Measurements from ENCODE around the gene DYRK1A.

The DYRK1A gene

GRCh38 chr21:37391666-37392065 lies 25.1 kb downstream of the DYRK1A start:
- peaks cover 5 to 45% of the 10 kb centered on the region in 2 donors for H3K36me3 ChIP-seq (replicated peaks in 1 of 2; ENCODE audit: control insufficient read depth in 2 of 2, insufficient read depth in 2 of 2, low read length in 2 of 2)
- peaks cover 4% of the 10 kb centered on the region for H3K79me1 ChIP-seq (ENCODE audit: low read depth, low read length)
- H3K14ac ChIP-seq (ENCODE audit: low read length): no peak overlapping the region
- no peak overlapping the region for H2BK5ac ChIP-seq (ENCODE audit: low read length)
- H3K4me1 ChIP-seq (ENCODE audit: control insufficient read depth in 2 of 2, insufficient read depth in 1 of 2, low read depth in 1 of 2, low read length in 2 of 2): peaks cover 0 to 5% of the 10 kb centered on the region in 2 donors
- H3K27ac ChIP-seq (replicated peaks; ENCODE audit: low read length): no peak overlapping the region
- no peak overlapping the region for H3K23ac ChIP-seq (ENCODE audit: low read depth, low read length, poor library complexity)
- H2AFZ ChIP-seq (ENCODE audit: low read length): no peak overlapping the region
- peaks cover 0 to 26% of the 10 kb centered on the region in 2 donors for H3K9me3 ChIP-seq (replicated peaks in 1 of 2; ENCODE audit: control insufficient read depth in 2 of 2, insufficient read depth in 1 of 2, low read depth in 1 of 2, low read length in 2 of 2)
- no peak overlapping the region for H3K9ac ChIP-seq (ENCODE audit: low read depth, low read length, poor library complexity)
- no peak overlapping the region for H3K4ac ChIP-seq (ENCODE audit: low read length)
- H2BK12ac ChIP-seq (ENCODE audit: low read length): no peak overlapping the region
- no peak overlapping the region for H3K4me2 ChIP-seq (ENCODE audit: insufficient read depth, low read length, poor library complexity, severe bottlenecking)
- WGBS, 2 donors (ENCODE audit: extremely low coverage in 2 of 2, insufficient read length in 2 of 2, insufficient replicate concordance in 1 of 2): no CpG with 5 or more reads among the region's 3 CpGs
- H2AK5ac ChIP-seq (ENCODE audit: low read depth, low read length): no peak overlapping the region
- no peak overlapping the region for H2BK120ac ChIP-seq (ENCODE audit: low read depth, low read length)
- H3K27me3 ChIP-seq (ENCODE audit: control insufficient read depth in 3 of 3, insufficient read depth in 3 of 3, low read depth in 1 of 3, low read length in 3 of 3): no peaks in the 10 kb centered on the region
- no peak overlapping the region for H4K8ac ChIP-seq (ENCODE audit: low read depth, low read length)
- no peak overlapping the region for H4K91ac ChIP-seq (ENCODE audit: low read depth, low read length, poor library complexity)
- H3K4me3 ChIP-seq (ENCODE audit: low read length in 2 of 2): no peak overlapping the region
- no peak for DNase-seq (ENCODE audit: low spot score)
- no peak overlapping the region for H3K18ac ChIP-seq (ENCODE audit: low read length)
- H2BK15ac ChIP-seq (ENCODE audit: low read length): no peak overlapping the region

DNA sequence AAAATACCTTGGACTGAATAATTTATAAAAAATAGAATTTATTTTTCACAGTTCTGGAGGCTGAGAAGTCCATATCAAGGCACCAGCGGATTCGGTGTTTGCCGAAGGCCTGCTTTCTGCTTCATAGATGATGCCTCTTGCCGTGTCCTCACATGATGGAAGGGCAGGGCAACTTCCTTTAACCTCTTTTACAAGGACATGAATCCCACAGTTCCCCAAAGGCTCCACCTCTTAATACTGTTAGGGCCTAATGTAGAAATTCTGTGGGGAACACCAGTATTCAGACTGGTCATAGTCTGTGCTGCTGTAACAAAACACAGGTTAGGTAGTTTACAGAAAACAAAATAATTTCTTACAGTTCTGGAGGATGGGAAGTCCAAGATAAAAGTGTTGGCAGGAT lies 25.9 kb downstream of the DYRK1A start:
- peaks cover 4% of the 10 kb centered on the region for H3K79me1 ChIP-seq (ENCODE audit: low read depth, low read length)
- H3K4me2 ChIP-seq (ENCODE audit: insufficient read depth, low read length, poor library complexity, severe bottlenecking): no peak overlapping the region
- H3K4me1 ChIP-seq (ENCODE audit: control insufficient read depth in 2 of 2, insufficient read depth in 1 of 2, low read depth in 1 of 2, low read length in 2 of 2): peaks cover 0 to 7% of the 10 kb centered on the region in 2 donors
- H4K91ac ChIP-seq (ENCODE audit: low read depth, low read length, poor library complexity): no peak overlapping the region
- H3K36me3 ChIP-seq (replicated peaks in 1 of 2; ENCODE audit: control insufficient read depth in 2 of 2, insufficient read depth in 2 of 2, low read length in 2 of 2): peaks cover 5 to 43% of the 10 kb centered on the region in 2 donors
- no peak overlapping the region for H2BK120ac ChIP-seq (ENCODE audit: low read depth, low read length)
- H3K27ac ChIP-seq (replicated peaks; ENCODE audit: low read length): no peak overlapping the region
- no peak for DNase-seq (ENCODE audit: low spot score)
- H3K14ac ChIP-seq (ENCODE audit: low read length): no peak overlapping the region
- H3K23ac ChIP-seq (ENCODE audit: low read depth, low read length, poor library complexity): no peak overlapping the region
- no peaks in the 10 kb centered on the region for H3K27me3 ChIP-seq (ENCODE audit: control insufficient read depth in 3 of 3, insufficient read depth in 3 of 3, low read depth in 1 of 3, low read length in 3 of 3)
- no peak overlapping the region for H3K9ac ChIP-seq (ENCODE audit: low read depth, low read length, poor library complexity)
- no peak overlapping the region for H3K4me3 ChIP-seq (ENCODE audit: low read length in 2 of 2)
- H3K4ac ChIP-seq (ENCODE audit: low read length): no peak overlapping the region
- H3K18ac ChIP-seq (ENCODE audit: low read length): no peak overlapping the region
- H2BK12ac ChIP-seq (ENCODE audit: low read length): no peak overlapping the region
- H2AK5ac ChIP-seq (ENCODE audit: low read depth, low read length): no peak overlapping the region
- WGBS, 2 donors (ENCODE audit: extremely low coverage in 2 of 2, insufficient read length in 2 of 2, insufficient replicate concordance in 1 of 2): no CpG with 5 or more reads among the region's 4 CpGs
- peaks cover 0 to 26% of the 10 kb centered on the region in 2 donors for H3K9me3 ChIP-seq (replicated peaks in 1 of 2; ENCODE audit: control insufficient read depth in 2 of 2, insufficient read depth in 1 of 2, low read depth in 1 of 2, low read length in 2 of 2)
- H4K8ac ChIP-seq (ENCODE audit: low read depth, low read length): no peak overlapping the region
- H2BK15ac ChIP-seq (ENCODE audit: low read length): no peak overlapping the region
- H2BK5ac ChIP-seq (ENCODE audit: low read length): no peak overlapping the region
- no peak overlapping the region for H2AFZ ChIP-seq (ENCODE audit: low read length)

DNA sequence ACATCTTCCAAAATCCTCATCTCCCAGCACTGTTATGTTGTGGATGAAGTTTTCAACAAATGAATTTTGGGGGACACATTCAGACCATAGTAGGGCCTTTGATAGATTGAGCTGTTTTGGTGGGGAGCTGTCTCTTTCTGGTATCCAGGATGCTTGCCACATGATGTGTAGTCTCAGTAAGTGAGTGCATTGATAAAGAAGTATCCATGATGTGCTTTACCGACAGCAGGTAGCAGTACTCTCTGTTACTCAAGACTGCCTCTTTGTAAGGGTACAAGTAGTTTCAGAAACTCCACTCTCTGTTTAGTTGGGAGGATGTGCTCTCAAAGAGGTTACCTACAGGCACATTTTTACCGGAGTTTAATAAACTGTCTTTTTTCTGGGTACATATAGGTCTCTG lies 26.5 kb downstream of the DYRK1A start:
- no peak overlapping the region for H3K9ac ChIP-seq (ENCODE audit: low read depth, low read length, poor library complexity)
- no peak overlapping the region for H2AFZ ChIP-seq (ENCODE audit: low read length)
- no peak overlapping the region for H2BK5ac ChIP-seq (ENCODE audit: low read length)
- no peak overlapping the region for H2AK5ac ChIP-seq (ENCODE audit: low read depth, low read length)
- H2BK12ac ChIP-seq (ENCODE audit: low read length): no peak overlapping the region
- no peak overlapping the region for H3K4me3 ChIP-seq (ENCODE audit: low read length in 2 of 2)
- peaks cover 0 to 7% of the 10 kb centered on the region in 2 donors for H3K4me1 ChIP-seq (ENCODE audit: control insufficient read depth in 2 of 2, insufficient read depth in 1 of 2, low read depth in 1 of 2, low read length in 2 of 2)
- DNase-seq (ENCODE audit: low spot score): no peak
- H3K27ac ChIP-seq (replicated peaks; ENCODE audit: low read length): no peak overlapping the region
- H3K27me3 ChIP-seq (ENCODE audit: control insufficient read depth in 3 of 3, insufficient read depth in 3 of 3, low read depth in 1 of 3, low read length in 3 of 3): no peaks in the 10 kb centered on the region
- no peak overlapping the region for H4K8ac ChIP-seq (ENCODE audit: low read depth, low read length)
- no CpG with 5 or more reads among the region's 2 CpGs for WGBS, 2 donors (ENCODE audit: extremely low coverage in 2 of 2, insufficient read length in 2 of 2, insufficient replicate concordance in 1 of 2)
- H3K36me3 ChIP-seq (replicated peaks in 1 of 2; ENCODE audit: control insufficient read depth in 2 of 2, insufficient read depth in 2 of 2, low read length in 2 of 2): peaks cover 5 to 40% of the 10 kb centered on the region in 2 donors
- peaks cover 0 to 26% of the 10 kb centered on the region in 2 donors for H3K9me3 ChIP-seq (replicated peaks in 1 of 2; ENCODE audit: control insufficient read depth in 2 of 2, insufficient read depth in 1 of 2, low read depth in 1 of 2, low read length in 2 of 2)
- no peak overlapping the region for H3K4me2 ChIP-seq (ENCODE audit: insufficient read depth, low read length, poor library complexity, severe bottlenecking)
- no peak overlapping the region for H3K23ac ChIP-seq (ENCODE audit: low read depth, low read length, poor library complexity)
- no peak overlapping the region for H4K91ac ChIP-seq (ENCODE audit: low read depth, low read length, poor library complexity)
- no peak overlapping the region for H2BK15ac ChIP-seq (ENCODE audit: low read length)
- no peak overlapping the region for H2BK120ac ChIP-seq (ENCODE audit: low read depth, low read length)
- no peak overlapping the region for H3K14ac ChIP-seq (ENCODE audit: low read length)
- peaks cover 4% of the 10 kb centered on the region for H3K79me1 ChIP-seq (ENCODE audit: low read depth, low read length)
- H3K18ac ChIP-seq (ENCODE audit: low read length): no peak overlapping the region
- no peak overlapping the region for H3K4ac ChIP-seq (ENCODE audit: low read length)

DNA sequence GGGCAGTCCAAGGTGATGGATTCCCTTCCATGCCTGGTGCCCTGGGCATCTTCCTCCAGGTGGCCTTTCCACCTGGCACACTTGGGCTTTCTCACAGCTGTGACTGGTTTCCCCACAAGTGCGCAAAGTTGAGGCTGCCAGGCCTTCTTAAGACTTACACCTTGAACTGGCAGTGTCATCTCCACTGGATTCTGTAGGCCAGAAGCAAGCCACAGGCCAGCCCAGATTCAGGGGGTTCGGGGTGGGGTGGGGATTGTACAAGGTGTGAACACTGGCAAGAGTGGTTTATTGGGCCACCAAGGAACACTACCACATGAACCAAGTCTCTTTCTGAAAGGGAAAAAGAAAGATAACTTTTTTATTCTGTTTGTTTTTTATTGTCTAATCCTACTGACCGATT lies 27.2 kb downstream of the DYRK1A start:
- Histone ChIP-seq H3K9me3 (replicated peaks in 1 of 2; ENCODE audit: control insufficient read depth in 2 of 2, insufficient read depth in 1 of 2, low read depth in 1 of 2, low read length in 2 of 2) (peaks cover 0 to 26% of the 10 kb centered on the region in 2 donors), H4K8ac (ENCODE audit: low read depth, low read length) (no peak overlapping the region), H3K79me1 (ENCODE audit: low read depth, low read length) (peaks cover 4% of the 10 kb centered on the region), H2BK5ac (ENCODE audit: low read length) (no peak overlapping the region), H2AK5ac (ENCODE audit: low read depth, low read length) (no peak overlapping the region), H2AFZ (ENCODE audit: low read length) (no peak overlapping the region), H2BK120ac (ENCODE audit: low read depth, low read length) (no peak overlapping the region), H3K27ac (replicated peaks; ENCODE audit: low read length) (no peak overlapping the region), H3K23ac (ENCODE audit: low read depth, low read length, poor library complexity) (peak overlapping the region; percentile 56), H2BK12ac (ENCODE audit: low read length) (no peak overlapping the region), H3K18ac (ENCODE audit: low read length) (no peak overlapping the region), H3K4me2 (ENCODE audit: insufficient read depth, low read length, poor library complexity, severe bottlenecking) (no peak overlapping the region), H3K27me3 (ENCODE audit: control insufficient read depth in 3 of 3, insufficient read depth in 3 of 3, low read depth in 1 of 3, low read length in 3 of 3) (no peaks in the 10 kb centered on the region), H3K36me3 (replicated peaks in 1 of 2; ENCODE audit: control insufficient read depth in 2 of 2, insufficient read depth in 2 of 2, low read length in 2 of 2) (peaks cover 5 to 35% of the 10 kb centered on the region in 2 donors), H3K4me1 (ENCODE audit: control insufficient read depth in 2 of 2, insufficient read depth in 1 of 2, low read depth in 1 of 2, low read length in 2 of 2) (peaks cover 0 to 7% of the 10 kb centered on the region in 2 donors), H3K14ac (ENCODE audit: low read length) (peak overlapping the region; percentile 57), H2BK15ac (ENCODE audit: low read length) (no peak overlapping the region), H3K4me3 (ENCODE audit: low read length in 2 of 2) (no peak overlapping the region), H3K4ac (ENCODE audit: low read length) (no peak overlapping the region), H3K9ac (ENCODE audit: low read depth, low read length, poor library complexity) (peak overlapping the region; percentile 22), H4K91ac (ENCODE audit: low read depth, low read length, poor library complexity) (no peak overlapping the region)
- DNase-seq (ENCODE audit: low spot score): no peak
- no CpG with 5 or more reads among the region's 3 CpGs for WGBS, 2 donors (ENCODE audit: extremely low coverage in 2 of 2, insufficient read length in 2 of 2, insufficient replicate concordance in 1 of 2)

Measured in neuronal stem cell (in vitro differentiated cells).